HEK293T (cell line): ENCODE results near the gene CSNK1G3.
"Not testable (repeated sequence)": the region's sequence is repeated elsewhere in the genome, so short reads cannot be mapped to it uniquely, and the experiment has no call there.

ENCODE experiments used
- CTCF ChIA-PET: fragments of 350-600 bp; formaldehyde crosslinking; extraction: SDS; loops from one replicate; lab custom pipeline; 2021; ENCODE audit warnings: antibody characterized with exemption, inconsistent platforms; lab: Yijun Ruan, JAX
- POLR2A ChIA-PET: fragments of 350-600 bp; formaldehyde crosslinking; extraction: SDS; loops from one replicate; lab custom pipeline; 2020; ENCODE audit warnings: antibody characterized with exemption, inconsistent platforms; lab: Yijun Ruan, JAX
- DNase-seq: peaks from one replicate; pipeline ENCODE4 v3.0.0; 2012; ENCODE audit warnings: mixed read lengths; ENCODE audit errors: extremely low spot score
- ARNT ChIP-seq: fragments of 450-650 bp; IDR thresholded peaks from 2 replicates; pipeline ENCODE4 v1.6.1; 2017; ENCODE audit warnings: mild to moderate bottlenecking
- BHLHE40 ChIP-seq: fragments of 450-650 bp; IDR thresholded peaks from 2 replicates; pipeline ENCODE4 v1.6.1; 2016; ENCODE audit warnings: mild to moderate bottlenecking, moderate library complexity, borderline replicate concordance
- CTBP1 ChIP-seq: fragments of 450-650 bp; IDR thresholded peaks from 2 replicates; pipeline ENCODE4 v1.6.1; 2016; ENCODE audit warnings: borderline replicate concordance
- ELF4 ChIP-seq: fragments of 450-650 bp; IDR thresholded peaks from 2 replicates; pipeline ENCODE4 v1.6.1; 2017; ENCODE audit warnings: antibody characterized with exemption
- FOXA1 ChIP-seq: fragments of 450-650 bp; IDR thresholded peaks from 2 replicates; pipeline ENCODE4 v1.6.1; 2016; ENCODE audit warnings: mild to moderate bottlenecking
- FOXK2 ChIP-seq: fragments of 450-650 bp; IDR thresholded peaks from 2 replicates; pipeline ENCODE4 v1.6.1; 2016; ENCODE audit warnings: mild to moderate bottlenecking
- FOXM1 ChIP-seq: fragments of 450-650 bp; IDR thresholded peaks from 2 replicates; pipeline ENCODE4 v1.6.1; 2017; ENCODE audit warnings: mild to moderate bottlenecking, borderline replicate concordance
- HDGF ChIP-seq: fragments of 450-650 bp; IDR thresholded peaks from 2 replicates; pipeline ENCODE4 v1.6.1; 2017; ENCODE audit warnings: antibody characterized with exemption, borderline replicate concordance
- L3MBTL2 ChIP-seq: fragments of 450-650 bp; conservative IDR thresholded peaks from 2 replicates; pipeline ENCODE4 v1.6.1; 2016; ENCODE audit warnings: mild to moderate bottlenecking
- LEF1 ChIP-seq: fragments of 450-650 bp; IDR thresholded peaks from 2 replicates; pipeline ENCODE4 v1.6.1; 2017; ENCODE audit warnings: mild to moderate bottlenecking, borderline replicate concordance
- NFRKB ChIP-seq: fragments of 450-650 bp; IDR thresholded peaks from 2 replicates; pipeline ENCODE4 v1.6.1; 2016; ENCODE audit warnings: mild to moderate bottlenecking, moderate library complexity
- SP1 ChIP-seq: fragments of 450-650 bp; IDR thresholded peaks from 2 replicates; pipeline ENCODE4 v1.6.1; 2017
- SUZ12 ChIP-seq: fragments of 450-650 bp; IDR thresholded peaks from 2 replicates; pipeline ENCODE4 v1.6.1; 2016; ENCODE audit warnings: mild to moderate bottlenecking
- TARDBP ChIP-seq: fragments of 450-650 bp; IDR thresholded peaks from 2 replicates; pipeline ENCODE4 v1.6.1; 2016
- ZNF384 ChIP-seq: fragments of 450-650 bp; IDR thresholded peaks from 2 replicates; pipeline ENCODE4 v1.6.1; 2016
- TF ChIP-seq, protein P1 (sequence below): fragments of 450-650 bp; IDR thresholded peaks from 2 replicates; pipeline ENCODE4 v1.6.1; 2016

The CSNK1G3 gene

GRCh38 chr5:123636006-123636405 lies 124.0 kb downstream of the CSNK1G3 start:
- ChIA-PET POLR2A (no interaction called here), CTCF (no interaction called here)
- DNase-seq: no peak
- TF ChIP-seq L3MBTL2 (no peak), BHLHE40 (no peak), FOXK2 (no peak), ARNT (no peak), CTBP1 (no peak), TARDBP (no peak), ZNF384 (no peak), LEF1 (no peak), FOXM1 (no peak), ELF4 (no peak), HDGF (no peak), NFRKB (no peak), SP1 (no peak), SUZ12 (no peak), FOXA1 (no peak)
- TF ChIP-seq, protein P1, sequence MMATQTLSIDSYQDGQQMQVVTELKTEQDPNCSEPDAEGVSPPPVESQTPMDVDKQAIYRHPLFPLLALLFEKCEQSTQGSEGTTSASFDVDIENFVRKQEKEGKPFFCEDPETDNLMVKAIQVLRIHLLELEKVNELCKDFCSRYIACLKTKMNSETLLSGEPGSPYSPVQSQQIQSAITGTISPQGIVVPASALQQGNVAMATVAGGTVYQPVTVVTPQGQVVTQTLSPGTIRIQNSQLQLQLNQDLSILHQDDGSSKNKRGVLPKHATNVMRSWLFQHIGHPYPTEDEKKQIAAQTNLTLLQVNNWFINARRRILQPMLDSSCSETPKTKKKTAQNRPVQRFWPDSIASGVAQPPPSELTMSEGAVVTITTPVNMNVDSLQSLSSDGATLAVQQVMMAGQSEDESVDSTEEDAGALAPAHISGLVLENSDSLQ: no peak

DNA sequence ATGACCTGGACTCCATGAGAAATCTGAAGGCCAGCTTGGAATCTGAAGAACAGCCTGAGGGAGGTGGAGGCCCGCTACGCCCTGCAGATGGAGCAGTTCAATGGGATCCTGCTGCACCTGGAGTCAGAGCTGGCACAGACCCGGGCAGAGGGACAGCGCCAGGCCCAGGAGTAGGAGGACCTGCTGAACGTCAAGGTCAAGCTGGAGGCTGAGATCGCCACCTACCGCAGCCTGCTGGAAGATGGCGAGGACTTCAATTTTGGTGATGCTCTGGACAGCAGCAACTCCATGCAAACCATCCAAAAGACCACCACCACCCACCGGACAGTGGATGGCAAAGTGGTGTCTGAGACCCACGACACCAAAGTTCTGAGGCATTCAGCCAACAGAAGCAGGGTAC lies 125.1 kb downstream of the CSNK1G3 start:
- DNase-seq, CTCF ChIA-PET, POLR2A ChIA-PET: not testable (repeated sequence)

- no peak for TF ChIP-seq BHLHE40
- TF ChIP-seq SUZ12: no peak
- no peak for TF ChIP-seq L3MBTL2
- TF ChIP-seq FOXK2: no peak
- no peak for TF ChIP-seq LEF1
- no peak for TF ChIP-seq SP1
- no peak for TF ChIP-seq TARDBP
- no peak for TF ChIP-seq HDGF
- TF ChIP-seq, protein P1: no peak
- no peak for TF ChIP-seq ARNT
- no peak for DNase-seq
- ChIA-PET POLR2A (no interaction called here), CTCF (no interaction called here)
Observed at GRCh38 chr5:123639244-123639643, 127.3 kb downstream of the CSNK1G3 start.

- ChIA-PET CTCF (no interaction called here), POLR2A (no interaction called here)
- DNase-seq: no peak
- TF ChIP-seq TARDBP (no peak), L3MBTL2 (no peak), SP1 (no peak), HDGF (no peak), SUZ12 (no peak), ARNT (no peak), NFRKB (no peak), LEF1 (no peak), ZNF384 (no peak), FOXA1 (no peak), BHLHE40 (no peak), CTBP1 (no peak), ELF4 (no peak), FOXK2 (no peak), FOXM1 (no peak)
- TF ChIP-seq, protein P1: no peak
Observed at GRCh38 chr5:123645024-123645603, 133.1 kb downstream of the CSNK1G3 start.

GRCh38 chr5:123647066-123647465 lies 135.1 kb downstream of the CSNK1G3 start:
- ChIA-PET CTCF (no interaction called here), POLR2A (no interaction called here)
- DNase-seq: no peak
- TF ChIP-seq LEF1: no peak
- TF ChIP-seq ZNF384: no peak
- TF ChIP-seq ARNT: no peak
- TF ChIP-seq, protein P1: no peak
- TF ChIP-seq SP1: no peak
- TF ChIP-seq CTBP1: no peak
- no peak for TF ChIP-seq L3MBTL2
- TF ChIP-seq FOXM1: no peak
- no peak for TF ChIP-seq ELF4
- no peak for TF ChIP-seq TARDBP
- no peak for TF ChIP-seq FOXA1
- no peak for TF ChIP-seq SUZ12
- no peak for TF ChIP-seq NFRKB
- TF ChIP-seq FOXK2: no peak

GRCh38 chr5:123651234-123651633 lies 139.3 kb downstream of the CSNK1G3 start:
- ChIA-PET CTCF (no interaction called here), POLR2A (no interaction called here)
- DNase-seq: no peak
- TF ChIP-seq ELF4 (no peak), ARNT (no peak), BHLHE40 (no peak), FOXA1 (no peak), LEF1 (no peak), SUZ12 (no peak), FOXK2 (no peak)
- TF ChIP-seq, protein P1: no peak
